DMS114 treated with DMSO at 0.1 percent for 48 hours (cell line): ENCODE results near the gene DOCK3.
A peak's percentile ranks its signal among the peaks of the same experiment; 100 is the strongest.
"Not testable (repeated sequence)": the region's sequence is repeated elsewhere in the genome, so short reads cannot be mapped to it uniquely, and the experiment has no call there.

Experiments
- DNase-seq: peaks from one replicate; lab custom pipeline; 2025; ENCODE audit not compliant: unreplicated experiment; lab: John Stamatoyannopoulos, UW

The DOCK3 gene

GRCh38 chr3:50876947-50877346 is 202.2 kb downstream of the DOCK3 start:
- no peak for DNase-seq

GRCh38 chr3:50882733-50883132 is 208.0 kb downstream of the DOCK3 start:
- not testable (repeated sequence) for DNase-seq

GRCh38 chr3:50883755-50884154 is 209.0 kb downstream of the DOCK3 start:
- DNase-seq: no peak

DNA sequence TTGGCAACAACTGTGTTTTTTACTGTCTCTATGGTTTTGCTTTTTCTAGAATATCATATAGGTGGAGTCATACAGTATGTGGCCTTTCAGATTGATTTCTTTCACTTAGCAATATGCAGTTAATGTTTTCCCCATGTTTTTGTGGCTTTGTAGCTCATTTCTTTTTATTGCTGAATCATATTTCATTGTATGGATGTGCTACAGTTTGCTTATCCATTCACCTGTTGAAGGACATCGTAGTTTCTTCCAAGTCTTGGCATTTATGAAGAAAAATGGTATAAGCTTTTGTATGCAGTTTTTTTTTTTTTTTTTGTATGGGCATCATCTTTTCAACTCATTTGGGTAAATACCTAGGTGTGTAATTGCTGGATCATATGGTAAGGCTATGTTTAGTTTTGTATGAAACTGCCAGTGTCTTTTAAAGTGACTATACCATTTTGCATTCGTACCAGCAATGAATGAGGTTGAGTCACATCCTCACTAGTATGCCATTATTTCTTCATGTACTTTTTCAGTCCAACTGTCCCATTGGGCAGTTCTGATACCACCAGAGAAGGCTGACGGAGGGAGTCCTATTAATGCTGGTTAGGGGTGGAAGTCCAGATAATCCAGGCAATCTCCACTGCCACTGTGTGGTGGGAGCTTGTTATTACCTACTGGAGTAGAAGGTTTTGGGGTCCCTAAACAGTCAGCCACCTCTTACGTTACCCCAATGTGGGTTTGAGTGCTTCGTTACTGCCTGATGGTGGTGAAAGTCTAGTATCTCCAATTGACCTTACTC is 210.5 kb downstream of the DOCK3 start:
- no peak for DNase-seq

DNA sequence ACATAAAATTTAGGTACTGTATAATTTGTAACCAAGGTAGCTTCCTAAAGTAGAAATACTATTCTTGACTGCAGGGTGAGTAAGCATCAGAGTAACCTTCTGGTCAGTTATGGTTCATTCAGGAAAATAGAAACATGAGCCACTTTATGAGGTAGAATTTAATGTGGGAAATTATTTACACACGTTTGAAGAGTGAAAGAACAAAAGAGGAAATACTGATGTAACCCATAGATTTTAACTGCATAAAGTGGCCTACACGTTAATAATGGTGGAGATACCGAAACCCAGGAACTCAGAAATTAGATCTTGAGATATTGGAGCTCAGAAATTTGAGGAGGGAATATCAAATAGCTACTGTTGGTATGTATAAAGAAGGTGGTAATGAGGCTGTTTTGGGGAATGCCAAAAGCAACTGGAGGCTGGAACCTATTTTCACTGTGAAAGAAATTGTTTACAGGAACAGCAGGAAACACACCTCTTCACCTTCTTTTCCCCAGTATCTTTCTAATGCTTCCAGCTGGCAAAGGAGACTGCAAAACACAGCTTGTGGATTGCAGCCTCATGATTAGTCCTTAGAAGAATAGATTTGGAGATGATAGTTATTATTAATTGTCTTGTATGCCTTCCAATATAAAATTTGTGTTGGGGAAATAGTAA is 216.1 kb downstream of the DOCK3 start:
- DNase-seq: no peak

- DNase-seq: not testable (repeated sequence)
Observed at GRCh38 chr3:50901097-50901496, 226.4 kb downstream of the DOCK3 start.

DNA sequence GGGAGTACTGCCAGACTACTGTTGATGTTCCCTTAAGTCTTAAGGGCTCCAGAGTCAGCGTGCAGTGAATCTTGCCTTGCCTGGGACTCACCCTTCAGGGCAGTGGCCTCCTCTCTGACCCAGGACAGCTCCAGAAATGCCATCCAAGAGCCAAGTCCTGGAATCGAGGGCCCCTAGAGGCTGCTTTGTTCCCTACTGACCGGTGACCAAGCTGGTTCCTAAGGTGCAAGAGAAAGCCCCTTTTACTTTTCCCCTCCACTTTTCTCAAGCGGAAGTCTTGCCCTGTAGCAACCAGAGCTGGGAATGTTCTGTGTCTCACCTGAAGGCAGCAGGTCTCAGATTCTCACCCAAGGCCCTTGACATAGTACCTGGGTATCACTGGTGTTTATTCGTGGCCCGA is 238.0 kb downstream of the DOCK3 start:
- DNase-seq: no peak

DNA sequence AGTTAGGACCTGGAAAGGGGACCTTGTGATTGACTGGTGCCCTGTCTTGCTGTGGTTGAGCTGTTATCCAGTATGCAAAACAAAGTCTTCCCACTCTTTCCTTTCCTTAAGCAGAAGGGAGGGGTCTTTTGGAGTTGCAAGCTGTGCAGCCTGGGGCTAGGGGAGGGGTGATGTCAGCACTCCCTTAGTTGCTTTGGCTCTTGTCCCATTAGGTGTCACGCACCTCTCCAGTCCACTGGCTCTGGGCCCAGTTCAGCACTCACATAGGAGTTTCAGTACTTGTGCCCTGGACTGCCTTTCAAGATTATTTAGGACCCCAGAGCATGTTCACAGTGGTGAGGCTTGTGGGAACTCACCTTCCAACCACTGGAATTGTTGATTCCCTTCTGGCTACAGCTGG is 238.5 kb downstream of the DOCK3 start:
- no peak for DNase-seq

GRCh38 chr3:50922071-50922470 is 247.3 kb downstream of the DOCK3 start:
- DNase-seq: not testable (repeated sequence)

GRCh38 chr3:50923955-50924354 is 249.2 kb downstream of the DOCK3 start:
- DNase-seq: no peak

GRCh38 chr3:50924638-50925037 is 249.9 kb downstream of the DOCK3 start:
- no peak for DNase-seq

DNA sequence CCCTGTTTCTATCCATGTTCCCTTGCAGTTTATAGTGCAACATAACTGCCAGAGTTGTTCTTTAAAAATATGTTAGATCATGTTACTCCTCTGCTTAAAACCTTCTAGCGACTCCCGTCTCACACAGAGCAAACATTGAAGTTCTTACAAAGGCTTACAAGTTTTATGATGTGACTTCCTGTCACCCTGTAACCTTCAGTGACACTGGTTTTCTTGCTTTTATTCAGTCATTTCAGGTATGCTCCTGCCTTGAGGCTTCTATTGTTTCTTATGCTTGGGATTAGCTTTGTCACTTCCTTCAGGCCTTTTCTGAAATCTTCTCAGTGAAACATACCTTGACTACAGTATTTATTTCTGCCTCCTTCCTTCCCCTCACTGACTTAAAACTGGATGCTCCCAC is 252.1 kb downstream of the DOCK3 start:
- DNase-seq: no peak

- no peak for DNase-seq
Observed at GRCh38 chr3:50930371-50931208, 255.9 kb downstream of the DOCK3 start.

DNA sequence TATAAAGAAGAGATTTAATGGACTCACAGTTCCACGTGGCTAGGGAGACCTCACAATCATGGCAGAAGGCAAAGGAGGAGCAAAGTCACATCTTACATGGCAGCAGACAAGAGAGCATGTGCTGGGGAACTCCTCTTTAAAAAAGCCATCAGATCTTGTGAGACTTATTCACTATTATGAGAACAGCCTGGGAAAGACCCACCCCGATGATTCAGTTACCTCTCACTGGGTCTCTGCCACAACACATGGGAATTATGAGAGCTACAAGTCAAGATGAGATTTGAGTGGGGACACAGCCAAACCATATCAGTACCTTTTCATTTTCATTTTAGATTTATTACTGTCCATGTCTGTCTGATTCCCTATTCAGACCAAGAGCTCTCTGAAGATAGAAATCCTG is 258.2 kb downstream of the DOCK3 start:
- not testable (repeated sequence) for DNase-seq

DNA sequence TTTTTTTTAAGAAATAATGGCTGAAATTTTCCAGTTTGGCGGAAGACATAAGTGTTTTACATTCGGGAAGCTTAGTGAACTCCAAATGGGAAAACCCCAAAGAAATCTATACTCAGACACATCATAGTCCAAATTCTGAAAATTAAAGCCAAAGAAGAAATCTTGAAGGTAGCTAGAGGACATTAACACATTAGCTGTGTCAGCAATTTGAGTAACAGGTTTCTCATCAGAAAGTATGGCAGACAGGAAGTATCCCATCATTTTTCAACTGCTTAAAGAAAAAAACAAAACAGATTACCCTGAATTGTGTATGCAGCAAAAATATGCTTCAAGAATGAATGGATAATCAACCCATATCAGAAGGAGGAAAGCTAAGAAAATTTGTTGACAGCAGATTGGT is 261.7 kb downstream of the DOCK3 start:
- no peak for DNase-seq

GRCh38 chr3:50947419-50947818 is 272.7 kb downstream of the DOCK3 start:
- DNase-seq: no peak

DNA sequence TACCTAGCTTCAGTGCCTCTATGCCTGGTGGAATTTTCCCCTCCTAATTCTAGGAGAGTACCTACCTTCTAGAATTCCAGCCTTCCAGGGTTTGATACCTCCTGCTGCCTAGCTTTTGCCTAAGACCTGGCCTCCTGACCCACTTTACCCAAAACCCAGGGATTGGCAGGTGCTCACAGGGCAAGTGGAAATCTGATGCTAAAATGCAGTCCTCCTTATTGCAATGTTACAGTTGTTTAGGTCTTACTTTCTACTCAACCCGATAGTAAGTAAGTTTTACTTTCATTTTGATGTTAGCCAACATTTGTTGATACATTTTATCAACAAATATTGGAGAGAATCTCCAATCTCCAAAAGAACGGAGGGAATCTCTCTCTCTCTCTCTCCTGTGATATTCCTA is 275.9 kb downstream of the DOCK3 start:
- DNase-seq: no peak

DNA sequence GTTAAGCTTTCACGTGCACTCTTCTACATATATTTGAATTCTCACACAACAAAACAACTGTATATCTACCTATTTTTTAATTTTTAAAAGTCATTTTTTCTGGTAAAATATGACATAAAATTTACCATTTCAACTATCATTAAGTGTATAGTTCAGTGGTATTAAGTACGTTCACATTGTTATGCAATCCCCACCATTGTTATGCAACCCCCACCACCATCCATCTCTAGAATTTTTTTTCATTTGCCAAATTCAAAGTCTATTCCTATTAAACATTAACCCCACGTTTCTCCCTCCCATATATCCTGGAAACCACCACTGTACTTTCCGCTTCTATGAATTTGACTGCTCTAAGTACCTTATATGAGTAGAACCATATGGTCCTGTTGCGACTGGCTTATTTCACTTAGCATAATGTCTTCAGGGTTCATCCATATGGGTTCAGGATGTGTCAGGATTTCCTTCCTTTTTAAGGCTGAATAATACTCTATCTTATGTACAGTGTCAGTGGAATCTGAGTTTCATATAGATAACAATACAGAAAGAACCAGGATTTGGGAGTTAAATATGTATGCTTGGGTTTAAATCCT is 279.2 kb downstream of the DOCK3 start:
- no peak for DNase-seq

DNA sequence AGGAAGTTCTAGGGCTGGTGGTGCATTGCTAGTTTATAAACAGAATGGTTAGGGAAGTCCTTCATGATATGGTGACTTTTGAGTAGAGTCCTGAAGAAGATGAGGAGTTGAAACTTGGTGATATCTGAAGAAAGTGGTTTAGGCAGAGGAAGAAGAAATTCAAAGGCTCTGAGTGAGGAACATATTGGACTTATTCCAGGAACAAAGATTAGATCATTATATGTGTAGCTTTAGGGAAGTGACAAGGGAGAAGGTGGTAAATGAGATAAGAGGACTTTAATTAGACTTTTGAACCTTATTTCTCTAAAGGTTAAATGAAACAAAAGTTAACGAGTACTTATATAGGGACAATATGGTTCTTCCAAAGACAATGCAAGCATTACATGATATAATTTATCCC is 286.7 kb downstream of the DOCK3 start:
- DNase-seq: no peak

DNA sequence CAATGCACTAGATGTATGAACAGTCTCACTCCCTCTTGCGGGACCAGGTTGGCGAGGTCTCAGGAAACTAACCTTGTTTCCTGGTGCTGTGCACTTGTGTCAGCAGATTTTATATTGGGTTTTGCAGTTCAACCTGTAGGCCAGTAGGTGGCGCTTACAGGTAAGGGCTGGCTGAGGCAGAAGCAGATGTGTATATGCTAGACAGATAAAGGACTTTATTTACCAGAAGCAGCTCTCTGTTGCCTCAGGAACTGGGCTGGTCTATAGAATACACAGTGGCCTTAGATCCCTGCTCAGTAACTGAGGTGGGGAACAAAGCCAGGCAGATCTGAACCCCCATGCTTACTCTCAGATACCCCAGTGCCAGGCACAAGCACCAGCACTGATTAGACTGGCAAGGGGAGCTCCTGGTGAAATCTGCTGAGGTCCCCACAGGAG is 296.8 kb downstream of the DOCK3 start:
- DNase-seq: peak; percentile 47

DNA sequence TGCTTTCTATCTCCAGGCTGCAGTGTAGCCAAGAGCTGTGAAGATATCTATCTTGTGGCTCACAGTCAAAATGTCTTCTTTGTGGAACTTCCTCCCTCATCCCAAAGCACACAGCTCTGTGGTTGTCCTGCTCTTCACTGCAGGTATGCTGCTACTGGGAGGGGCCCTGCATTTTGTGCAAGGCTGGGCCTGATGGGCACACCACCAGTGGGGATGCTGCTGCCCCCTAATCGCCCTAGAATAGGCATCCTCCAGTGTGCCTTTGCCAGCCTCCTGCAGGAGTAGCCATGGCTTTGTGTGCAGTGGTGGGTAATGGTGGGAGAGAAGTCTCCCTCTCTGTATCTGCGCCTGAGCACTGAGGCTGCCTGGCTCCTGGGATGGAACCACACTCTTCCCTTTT is 297.3 kb downstream of the DOCK3 start:
- DNase-seq: no peak
